Panc1 (cell line): ENCODE data around the gene AMIGO3. TPM values are rescaled to one million over a fixed set of nuclear protein-coding genes. Genes with fewer than 3 reads are reported as not detected.

Experiments
- ATAC-seq: fragments of 200-7000 bp; cut with Tn5 transposase; 2 replicates; pipeline ENCODE4 v1.9.1; 2020; ENCODE audit warnings: mild to moderate bottlenecking, moderate library complexity
- BruUV-seq: library from RNA; stranded (reverse); fragments of 400-500 nt; replicated peaks from 2 replicates; lab custom pipeline; 2021; lab: Mats Ljungman, UMichigan
- CTCF ChIA-PET: fragments of 300-600 bp; sonication (Branson Sonifier 250); formaldehyde crosslinking; loops from one replicate; lab custom pipeline; 2022; ENCODE audit warnings: antibody characterized with exemption; lab: Charles Lee
- POLR2A ChIA-PET: fragments of 300-600 bp; sonication (Branson Sonifier 250); formaldehyde crosslinking; loops from one replicate; lab custom pipeline; 2022; ENCODE audit warnings: antibody characterized with exemption; lab: Charles Lee
- DNase-seq: peaks from one replicate; pipeline ENCODE4 v3.0.0-alpha.2; 2010; ENCODE audit warnings: low read depth, low spot score
- H3K27ac ChIP-seq: 2 replicates; pipeline ENCODE4 v1.5.1; 2011; ENCODE audit warnings: mild to moderate bottlenecking, low read length, inconsistent platforms
- H3K27me3 ChIP-seq: fragments of 200-500 bp; sonication (Bioruptor generic); 2 replicates; pipeline ENCODE4 v1.6.0; 2014; ENCODE audit warnings: low read length, inconsistent platforms; ENCODE audit not compliant: control insufficient read depth, insufficient read depth
- H3K36me3 ChIP-seq: fragments of 200-500 bp; sonication (Bioruptor generic); 2 replicates; pipeline ENCODE4 v1.5.1; 2014; ENCODE audit warnings: inconsistent platforms, mild to moderate bottlenecking, low read length, moderate library complexity; ENCODE audit not compliant: control insufficient read depth, insufficient read depth
- H3K4me1 ChIP-seq: 2 replicates; pipeline ENCODE4 v1.5.1; 2011; ENCODE audit warnings: inconsistent platforms, mild to moderate bottlenecking, low read length, moderate library complexity; ENCODE audit not compliant: control insufficient read depth, insufficient read depth
- H3K4me3 ChIP-seq, 2 experiments: 2 replicates each; pipeline ENCODE4 v1.5.1; 2011 to 2012; ENCODE audit warnings: low read depth in 2 of 2, low read length in 2 of 2, mild to moderate bottlenecking in 2 of 2, inconsistent platforms in 1 of 2, moderate library complexity in 1 of 2
- H3K9me3 ChIP-seq: fragments of 200-500 bp; sonication (Bioruptor generic); 2 replicates; pipeline ENCODE4 v1.5.1; 2014; ENCODE audit warnings: low read depth, mild to moderate bottlenecking, inconsistent platforms, low read length, moderate library complexity; ENCODE audit not compliant: control insufficient read depth, insufficient read depth
- CTCF ChIP-seq: fragments of 450-650 bp; IDR thresholded peaks from 2 replicates; pipeline ENCODE4 v1.5.1; 2017; ENCODE audit warnings: mild to moderate bottlenecking
- POLR2AphosphoS5 ChIP-seq: IDR thresholded peaks from 2 replicates; pipeline ENCODE4 v1.6.1; 2012; ENCODE audit warnings: mild to moderate bottlenecking, low read depth, low read length, moderate library complexity
- REST ChIP-seq, 2 experiments: IDR thresholded peaks; 2 replicates each; pipeline ENCODE4 v1.6.1; 2011 to 2012; ENCODE audit warnings: low read depth in 2 of 2, control low read depth in 1 of 2, low read length in 1 of 2, mild to moderate bottlenecking in 1 of 2, moderate library complexity in 1 of 2; ENCODE audit not compliant: insufficient read depth in 1 of 2
- SIN3A ChIP-seq: IDR thresholded peaks from 2 replicates; pipeline ENCODE4 v1.6.1; 2012; ENCODE audit warnings: low read depth, mild to moderate bottlenecking, low read length, moderate library complexity, borderline replicate concordance; ENCODE audit not compliant: insufficient read depth
- TCF7L2 ChIP-seq: IDR thresholded peaks from 2 replicates; pipeline ENCODE4 v1.6.1; 2011; ENCODE audit warnings: mild to moderate bottlenecking, low read depth, low read length, inconsistent platforms
- in situ Hi-C: cut with HindIII; loops from 2 replicates; pipeline ENCODE4 v1.10.0; 2016; ENCODE audit warnings: low sequenced_read_pairs, low pct_unique_long_range_greater_than_20kb
- intact Hi-C: fragments of 100-400 bp; cut with micrococcal nuclease; formaldehyde crosslinking; loops from one replicate; pipeline ENCODE4 v1.10.0; 2022; ENCODE audit not compliant: unreplicated experiment
- total RNA-seq: library from RNA; stranded (reverse); gene quantifications from one replicate; pipeline ENCODE4 v1.2.1, GENCODE V29; 2021; ENCODE audit not compliant: unreplicated experiment

The AMIGO3 gene
- total RNA-seq, 1 experiment from 2014 or later: 0.72 TPM

- CTCF ChIA-PET: no interaction called here
- in situ Hi-C loops: no loop called here
- ATAC-seq: no peak
Observed at GRCh38 chr3:49705390-49705960, 14.0 kb downstream of the AMIGO3 start.

GRCh38 chr3:49704629-49705028 is 14.9 kb downstream of the AMIGO3 start:
- H3K27me3 ChIP-seq: no peaks in the 10 kb centered on the region
- no peak overlapping the region for H3K27ac ChIP-seq
- ChIA-PET POLR2A (no interaction called here), CTCF (no interaction called here)
- in situ Hi-C loops (no loop called here), intact Hi-C loops (no loop called here)
- no peaks in the 10 kb centered on the region for H3K4me1 ChIP-seq
- TF ChIP-seq CTCF (no peak), TCF7L2 (no peak), REST (IDR thresholded peaks at IDR 0.05; ENCODE audit: insufficient read depth in 1 of 2, low read depth in 2 of 2, low read length in 1 of 2) (no peak), POLR2AphosphoS5 (no peak), SIN3A (no peak)
- H3K36me3 ChIP-seq: no peaks in the 10 kb centered on the region
- ATAC-seq: no peak
- no peaks in the 10 kb centered on the region for H3K9me3 ChIP-seq
- no TSS peak for BruUV-seq
- no peak for DNase-seq
- no peak overlapping the region for H3K4me3 ChIP-seq

More at GRCh38 chr3:49705390-49705960, 14.0 kb downstream of the AMIGO3 start:
- Histone ChIP-seq H3K36me3 (no peaks in the 10 kb centered on the region), H3K27me3 (no peaks in the 10 kb centered on the region), H3K27ac (no peak overlapping the region), H3K4me3 (no peak overlapping the region), H3K9me3 (no peaks in the 10 kb centered on the region), H3K4me1 (no peaks in the 10 kb centered on the region)
- TF ChIP-seq TCF7L2 (no peak), SIN3A (no peak), POLR2AphosphoS5 (no peak), REST (IDR thresholded peaks at IDR 0.05; ENCODE audit: insufficient read depth in 1 of 2, low read depth in 2 of 2, low read length in 1 of 2) (no peak), CTCF (no peak)
- intact Hi-C loops: no loop called here
- DNase-seq: no peak
- POLR2A ChIA-PET: no interaction called here
- BruUV-seq: no TSS peak
